ENCODE data around the gene NRP2. TPM values are rescaled to one million over a fixed set of nuclear protein-coding genes. Genes with fewer than 3 reads are reported as not detected.
A peak's percentile ranks its signal among the peaks of the same experiment; 100 is the strongest.

Gene NRP2, protein sequence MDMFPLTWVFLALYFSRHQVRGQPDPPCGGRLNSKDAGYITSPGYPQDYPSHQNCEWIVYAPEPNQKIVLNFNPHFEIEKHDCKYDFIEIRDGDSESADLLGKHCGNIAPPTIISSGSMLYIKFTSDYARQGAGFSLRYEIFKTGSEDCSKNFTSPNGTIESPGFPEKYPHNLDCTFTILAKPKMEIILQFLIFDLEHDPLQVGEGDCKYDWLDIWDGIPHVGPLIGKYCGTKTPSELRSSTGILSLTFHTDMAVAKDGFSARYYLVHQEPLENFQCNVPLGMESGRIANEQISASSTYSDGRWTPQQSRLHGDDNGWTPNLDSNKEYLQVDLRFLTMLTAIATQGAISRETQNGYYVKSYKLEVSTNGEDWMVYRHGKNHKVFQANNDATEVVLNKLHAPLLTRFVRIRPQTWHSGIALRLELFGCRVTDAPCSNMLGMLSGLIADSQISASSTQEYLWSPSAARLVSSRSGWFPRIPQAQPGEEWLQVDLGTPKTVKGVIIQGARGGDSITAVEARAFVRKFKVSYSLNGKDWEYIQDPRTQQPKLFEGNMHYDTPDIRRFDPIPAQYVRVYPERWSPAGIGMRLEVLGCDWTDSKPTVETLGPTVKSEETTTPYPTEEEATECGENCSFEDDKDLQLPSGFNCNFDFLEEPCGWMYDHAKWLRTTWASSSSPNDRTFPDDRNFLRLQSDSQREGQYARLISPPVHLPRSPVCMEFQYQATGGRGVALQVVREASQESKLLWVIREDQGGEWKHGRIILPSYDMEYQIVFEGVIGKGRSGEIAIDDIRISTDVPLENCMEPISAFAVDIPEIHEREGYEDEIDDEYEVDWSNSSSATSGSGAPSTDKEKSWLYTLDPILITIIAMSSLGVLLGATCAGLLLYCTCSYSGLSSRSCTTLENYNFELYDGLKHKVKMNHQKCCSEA
- total RNA-seq, result 10 to 100 TPM; 69.7 to 92.4 TPM
- 79.4 TPM for polyA plus RNA-seq (2013, experiment 1 of 2)
- polyA plus RNA-seq (2013, experiment 2 of 2), result 80.4 TPM
- long read RNA-seq, experiment 1, partial matches to known transcripts, result 6 of 20 reads
- long read RNA-seq, experiment 1, other reads (novel, unspliced or antisense), result 12 of 20 reads
- long read RNA-seq, experiment 2, full-length matches to known transcripts, result 79 of 175 reads
- long read RNA-seq, experiment 2, partial matches to known transcripts, result 60 of 175 reads
- long read RNA-seq, experiment 2, other reads (novel, unspliced or antisense), result 36 of 175 reads
- long read RNA-seq, experiment 3, full-length matches to known transcripts, result 52 of 104 reads
- long read RNA-seq, experiment 3, partial matches to known transcripts, result 20 of 104 reads
- long read RNA-seq, experiment 3, other reads (novel, unspliced or antisense), result 32 of 104 reads
- long read RNA-seq, experiment 4, transcript NRP2-214 (2 exons, 1,072 nt), result major isoform, 5 of 15 reads
- long read RNA-seq, experiment 4, partial matches to known transcripts, result 3 of 15 reads
- long read RNA-seq, experiment 4, other reads (novel, unspliced or antisense), result 5 of 15 reads

DNA sequence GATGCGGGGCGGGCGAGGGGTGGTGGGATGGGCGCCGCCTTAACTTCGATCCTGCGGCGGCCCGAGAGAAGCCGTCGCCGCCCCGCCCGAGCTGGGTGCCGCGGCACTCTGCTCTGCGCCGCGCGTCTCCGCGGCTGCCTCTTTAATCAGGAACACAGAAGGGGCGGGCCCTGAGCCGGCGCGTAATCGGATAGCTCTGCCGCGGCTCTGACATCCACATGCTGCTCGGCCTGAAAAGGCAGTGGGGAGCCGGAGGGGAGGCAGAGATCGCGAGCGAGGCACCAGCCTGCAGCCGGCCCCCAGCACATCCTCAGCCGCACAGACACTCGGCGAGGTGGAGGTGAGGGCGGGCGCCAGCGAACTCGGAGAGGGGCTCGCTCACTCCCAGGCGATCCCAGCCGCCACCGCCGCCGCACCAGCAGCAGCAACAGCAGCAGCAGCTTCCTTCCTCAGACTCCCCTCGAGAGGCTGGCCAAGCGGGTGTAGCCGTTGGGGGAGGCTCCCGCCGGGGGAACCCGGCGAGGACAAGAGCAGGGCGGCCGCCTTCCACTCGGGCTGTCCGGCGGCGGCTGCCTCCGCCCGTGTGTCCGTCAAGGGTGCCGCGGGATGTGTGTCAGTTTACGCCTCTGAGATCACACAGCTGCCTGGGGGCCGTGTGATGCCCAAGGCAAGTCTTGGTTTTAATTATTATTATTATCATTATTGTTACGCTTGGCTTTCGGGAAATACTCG is at the start of gene NRP2:
Gene NRP2, plus strand, starts transcription at position 263 of the 732 bp plus-strand sequence. CDS start 790 bp downstream, outside the sequence.
- WGBS, 2 experiments (ENCODE audit: insufficient coverage in 1 of 2, insufficient read length in 1 of 2), result 0% methylated on average over 16 to 71 of the region's 71 CpGs
- Histone ChIP-seq H3K9me3 (ENCODE audit: control insufficient read depth, low read length) (no peaks in the 10 kb centered on the region), H3K27me3 (ENCODE audit: control insufficient read depth, insufficient read depth, low read length, poor library complexity, severe bottlenecking) (peaks cover 16% of the 10 kb centered on the region), H3K27ac (ENCODE audit: low read depth, low read length) (peak within 1 kb of the TSS; percentile 46), H3K9ac (ENCODE audit: extremely low read depth, low read length, poor library complexity, severe bottlenecking) (peak within 1 kb of the TSS; percentile 58), H3K4me3 (ENCODE audit: low read length) (peak within 1 kb of the TSS; percentile 86), H3K36me3 (ENCODE audit: control insufficient read depth, insufficient read depth, low read length) (no peaks in the 10 kb centered on the region), H3K4me1 (ENCODE audit: control insufficient read depth, insufficient read depth, low read length) (peaks cover 27% of the 10 kb centered on the region)
- Mint-ChIP-seq H3K9me3 (no peaks in the 10 kb centered on the region), H3K4me3 (peak within 1 kb of the TSS; percentile 73), H3K4me1 (peaks cover 45% of the 10 kb centered on the region), H3K27me3 (ENCODE audit: insufficient read depth) (peaks cover 31% of the 10 kb centered on the region), H3K36me3 (ENCODE audit: low read depth) (no peaks in the 10 kb centered on the region), H3K27ac (peak within 1 kb of the TSS; percentile 95)
- peak; percentile 95 for DNase-seq
- TF ChIP-seq, protein P1, sequence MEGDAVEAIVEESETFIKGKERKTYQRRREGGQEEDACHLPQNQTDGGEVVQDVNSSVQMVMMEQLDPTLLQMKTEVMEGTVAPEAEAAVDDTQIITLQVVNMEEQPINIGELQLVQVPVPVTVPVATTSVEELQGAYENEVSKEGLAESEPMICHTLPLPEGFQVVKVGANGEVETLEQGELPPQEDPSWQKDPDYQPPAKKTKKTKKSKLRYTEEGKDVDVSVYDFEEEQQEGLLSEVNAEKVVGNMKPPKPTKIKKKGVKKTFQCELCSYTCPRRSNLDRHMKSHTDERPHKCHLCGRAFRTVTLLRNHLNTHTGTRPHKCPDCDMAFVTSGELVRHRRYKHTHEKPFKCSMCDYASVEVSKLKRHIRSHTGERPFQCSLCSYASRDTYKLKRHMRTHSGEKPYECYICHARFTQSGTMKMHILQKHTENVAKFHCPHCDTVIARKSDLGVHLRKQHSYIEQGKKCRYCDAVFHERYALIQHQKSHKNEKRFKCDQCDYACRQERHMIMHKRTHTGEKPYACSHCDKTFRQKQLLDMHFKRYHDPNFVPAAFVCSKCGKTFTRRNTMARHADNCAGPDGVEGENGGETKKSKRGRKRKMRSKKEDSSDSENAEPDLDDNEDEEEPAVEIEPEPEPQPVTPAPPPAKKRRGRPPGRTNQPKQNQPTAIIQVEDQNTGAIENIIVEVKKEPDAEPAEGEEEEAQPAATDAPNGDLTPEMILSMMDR (conservative IDR thresholded peaks at IDR 0.05), result no peak

GRCh38 chr2:205633994-205634393 is 48.3 kb upstream of the NRP2 start:
- Mint-ChIP-seq H3K27me3 (ENCODE audit: insufficient read depth) (peaks cover 11% of the 10 kb centered on the region), H3K9me3 (peaks cover 8% of the 10 kb centered on the region), H3K27ac (no peak overlapping the region), H3K4me3 (no peak overlapping the region), H3K36me3 (ENCODE audit: low read depth) (no peaks in the 10 kb centered on the region), H3K4me1 (peaks cover 43% of the 10 kb centered on the region)
- no peaks in the 10 kb centered on the region for H3K36me3 ChIP-seq (ENCODE audit: control insufficient read depth, insufficient read depth, low read length)
- no peaks in the 10 kb centered on the region for H3K9me3 ChIP-seq (ENCODE audit: control insufficient read depth, low read length)
- H3K9ac ChIP-seq (ENCODE audit: extremely low read depth, low read length, poor library complexity, severe bottlenecking), result no peak overlapping the region
- no peak for DNase-seq
- H3K27me3 ChIP-seq (ENCODE audit: control insufficient read depth, insufficient read depth, low read length, poor library complexity, severe bottlenecking), result no peaks in the 10 kb centered on the region
- TF ChIP-seq, protein P1 (conservative IDR thresholded peaks at IDR 0.05), result no peak
- 100% methylated on average over 1 of the region's 1 CpG; no CpG with 5 or more reads in 1 of the 2 experiments for WGBS, 2 experiments (ENCODE audit: insufficient coverage in 1 of 2, insufficient read length in 1 of 2)
- no peak overlapping the region for H3K4me3 ChIP-seq (ENCODE audit: low read length)
- peaks cover 22% of the 10 kb centered on the region for H3K4me1 ChIP-seq (ENCODE audit: control insufficient read depth, insufficient read depth, low read length)
- no peak overlapping the region for H3K27ac ChIP-seq (ENCODE audit: low read depth, low read length)

Measured in endodermal cell (in vitro differentiated cells).